ENCODE data around the gene RNF114. TPM values are rescaled to one million over a fixed set of nuclear protein-coding genes. Genes with fewer than 3 reads are reported as not detected.

RNF114 gene
- total RNA-seq, 1 donor from 2014 or later: 62.7 TPM

DNA sequence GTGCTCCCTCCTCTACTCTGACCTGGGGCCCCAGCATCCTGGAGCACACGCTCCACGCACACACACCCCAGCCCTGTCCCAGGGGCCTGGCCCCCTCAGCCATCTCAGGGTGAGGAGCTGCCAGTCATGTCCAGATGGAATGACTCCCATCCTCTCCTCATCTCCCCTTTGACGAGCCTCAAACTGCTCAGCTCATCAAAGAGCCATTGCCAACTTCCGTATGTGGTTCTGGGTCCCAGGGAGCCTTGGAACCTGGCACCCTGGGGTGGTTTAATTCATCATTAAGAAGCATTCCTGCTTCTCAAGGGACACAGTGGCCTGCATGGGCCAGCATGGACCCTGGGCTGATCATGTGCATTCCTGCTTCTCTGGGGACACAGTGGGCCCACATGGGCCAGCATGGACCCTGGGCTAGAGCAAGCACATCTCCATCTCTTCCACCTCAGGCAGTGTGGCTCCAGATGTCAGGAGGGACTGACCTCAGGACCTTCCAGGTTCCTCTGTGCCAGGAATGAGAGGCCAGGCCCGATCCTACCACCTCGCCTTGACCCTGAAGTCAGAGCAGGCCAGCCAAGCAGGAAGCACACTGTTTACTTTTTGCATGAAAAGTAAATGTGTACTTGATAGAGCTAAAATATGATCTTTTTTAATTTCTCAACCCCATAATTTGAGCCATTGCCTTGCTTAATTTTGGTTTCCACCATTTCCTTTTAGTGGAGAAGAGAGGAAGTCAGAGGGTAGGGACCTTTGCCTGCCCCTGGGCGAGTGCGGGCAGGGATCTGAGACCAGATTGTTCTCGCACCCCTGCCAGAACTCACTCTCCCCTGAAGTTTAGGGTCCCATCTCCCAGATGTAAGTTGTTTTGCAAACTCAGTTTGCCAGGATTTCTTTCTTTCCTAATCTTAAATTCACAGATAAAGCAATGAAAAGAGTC is 46.9 kb upstream of the RNF114 start:
- H3K9me3 ChIP-seq (ENCODE audit: insufficient read depth, low read depth, low read length): no peaks in the 10 kb centered on the region
- H2AFZ ChIP-seq (ENCODE audit: low read depth, low read length): no peak overlapping the region
- Mint-ChIP-seq H3K27me3 (ENCODE audit: low read depth, unreplicated experiment) (no peaks in the 10 kb centered on the region), H3K9me3 (ENCODE audit: unreplicated experiment) (peaks cover 2% of the 10 kb centered on the region), H3K4me3 (ENCODE audit: unreplicated experiment) (peak overlapping the region; percentile 40), H3K36me3 (ENCODE audit: low read depth, unreplicated experiment) (peaks cover 4% of the 10 kb centered on the region), H3K4me1 (ENCODE audit: low read depth, unreplicated experiment) (peaks cover 51% of the 10 kb centered on the region), H3K27ac (ENCODE audit: unreplicated experiment) (no peak overlapping the region)
- peak overlapping the region; percentile 27 for H3K9ac ChIP-seq (ENCODE audit: low read length)
- TF ChIP-seq, protein P1, sequence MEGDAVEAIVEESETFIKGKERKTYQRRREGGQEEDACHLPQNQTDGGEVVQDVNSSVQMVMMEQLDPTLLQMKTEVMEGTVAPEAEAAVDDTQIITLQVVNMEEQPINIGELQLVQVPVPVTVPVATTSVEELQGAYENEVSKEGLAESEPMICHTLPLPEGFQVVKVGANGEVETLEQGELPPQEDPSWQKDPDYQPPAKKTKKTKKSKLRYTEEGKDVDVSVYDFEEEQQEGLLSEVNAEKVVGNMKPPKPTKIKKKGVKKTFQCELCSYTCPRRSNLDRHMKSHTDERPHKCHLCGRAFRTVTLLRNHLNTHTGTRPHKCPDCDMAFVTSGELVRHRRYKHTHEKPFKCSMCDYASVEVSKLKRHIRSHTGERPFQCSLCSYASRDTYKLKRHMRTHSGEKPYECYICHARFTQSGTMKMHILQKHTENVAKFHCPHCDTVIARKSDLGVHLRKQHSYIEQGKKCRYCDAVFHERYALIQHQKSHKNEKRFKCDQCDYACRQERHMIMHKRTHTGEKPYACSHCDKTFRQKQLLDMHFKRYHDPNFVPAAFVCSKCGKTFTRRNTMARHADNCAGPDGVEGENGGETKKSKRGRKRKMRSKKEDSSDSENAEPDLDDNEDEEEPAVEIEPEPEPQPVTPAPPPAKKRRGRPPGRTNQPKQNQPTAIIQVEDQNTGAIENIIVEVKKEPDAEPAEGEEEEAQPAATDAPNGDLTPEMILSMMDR (IDR thresholded peaks at IDR 0.05; ENCODE audit: insufficient read depth, low read depth, low read length): no peak
- TF ChIP-seq EZH2 (IDR thresholded peaks at IDR 0.05; ENCODE audit: insufficient read depth, low read length): no peak
- no peaks in the 10 kb centered on the region for H3K27me3 ChIP-seq (ENCODE audit: insufficient read depth, low read length)
- H3K27ac ChIP-seq (ENCODE audit: low read depth, low read length): no peak overlapping the region
- H3K4me3 ChIP-seq (ENCODE audit: insufficient read depth, low read depth, low read length): no peak overlapping the region
- DNase-seq (ENCODE audit: low read depth) (no peak), FAIRE-seq (no peak)
- no peaks in the 10 kb centered on the region for H3K79me2 ChIP-seq (ENCODE audit: insufficient read depth, low read length)
- H3K4me1 ChIP-seq (ENCODE audit: insufficient read depth, low read length): peaks cover 28% of the 10 kb centered on the region
- H3K36me3 ChIP-seq (ENCODE audit: insufficient read depth, low read length): peaks cover 2% of the 10 kb centered on the region
- peaks cover 12% of the 10 kb centered on the region for H4K20me1 ChIP-seq (ENCODE audit: insufficient read depth, low read length)
- no peak overlapping the region for H3K4me2 ChIP-seq (ENCODE audit: low read length)

DNA sequence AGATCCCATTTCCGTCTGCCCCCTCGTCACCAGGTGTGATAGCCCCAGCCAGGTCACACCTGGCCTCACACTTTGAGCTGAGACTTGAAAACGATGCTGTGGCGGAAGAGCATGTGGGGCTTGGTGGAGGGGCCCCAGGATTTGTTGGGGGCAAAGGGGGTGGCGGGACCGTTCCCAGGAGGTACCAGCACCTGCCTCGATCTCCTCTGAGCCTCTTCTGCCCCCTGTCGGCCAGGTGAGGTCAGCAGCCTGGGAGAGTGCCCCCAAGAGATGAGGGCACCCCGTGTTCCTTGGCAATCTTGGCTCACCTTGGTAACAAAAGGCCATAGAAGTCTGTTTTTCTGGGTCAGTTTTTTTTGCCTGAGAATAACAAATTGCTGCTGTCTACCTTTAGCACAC is 46.3 kb upstream of the RNF114 start:
- no peak overlapping the region for H3K27ac Mint-ChIP-seq (ENCODE audit: unreplicated experiment)
- Histone ChIP-seq H3K9ac (ENCODE audit: low read length) (no peak overlapping the region), H3K79me2 (ENCODE audit: insufficient read depth, low read length) (no peaks in the 10 kb centered on the region), H4K20me1 (ENCODE audit: insufficient read depth, low read length) (peaks cover 12% of the 10 kb centered on the region), H3K27me3 (ENCODE audit: insufficient read depth, low read length) (no peaks in the 10 kb centered on the region), H3K4me2 (ENCODE audit: low read length) (no peak overlapping the region), H3K4me1 (ENCODE audit: insufficient read depth, low read length) (peaks cover 28% of the 10 kb centered on the region), H3K27ac (ENCODE audit: low read depth, low read length) (no peak overlapping the region), H2AFZ (ENCODE audit: low read depth, low read length) (no peak overlapping the region), H3K4me3 (ENCODE audit: insufficient read depth, low read depth, low read length) (no peak overlapping the region), H3K36me3 (ENCODE audit: insufficient read depth, low read length) (peaks cover 2% of the 10 kb centered on the region), H3K9me3 (ENCODE audit: insufficient read depth, low read depth, low read length) (no peaks in the 10 kb centered on the region)
- H3K27me3 Mint-ChIP-seq (ENCODE audit: low read depth, unreplicated experiment): no peaks in the 10 kb centered on the region
- FAIRE-seq: no peak
- TF ChIP-seq, protein P1 (IDR thresholded peaks at IDR 0.05; ENCODE audit: insufficient read depth, low read depth, low read length): no peak
- no peak for TF ChIP-seq EZH2 (IDR thresholded peaks at IDR 0.05; ENCODE audit: insufficient read depth, low read length)
- no peak for DNase-seq (ENCODE audit: low read depth)
- H3K4me1 Mint-ChIP-seq (ENCODE audit: low read depth, unreplicated experiment): peaks cover 51% of the 10 kb centered on the region
- H3K36me3 Mint-ChIP-seq (ENCODE audit: low read depth, unreplicated experiment): peaks cover 4% of the 10 kb centered on the region
- peaks cover 2% of the 10 kb centered on the region for H3K9me3 Mint-ChIP-seq (ENCODE audit: unreplicated experiment)
- H3K4me3 Mint-ChIP-seq (ENCODE audit: unreplicated experiment): no peak overlapping the region
